ENCODE results near the gene ABCA13.
A peak's percentile ranks its signal among the peaks of the same experiment; 100 is the strongest.

The ABCA13 gene

DNA sequence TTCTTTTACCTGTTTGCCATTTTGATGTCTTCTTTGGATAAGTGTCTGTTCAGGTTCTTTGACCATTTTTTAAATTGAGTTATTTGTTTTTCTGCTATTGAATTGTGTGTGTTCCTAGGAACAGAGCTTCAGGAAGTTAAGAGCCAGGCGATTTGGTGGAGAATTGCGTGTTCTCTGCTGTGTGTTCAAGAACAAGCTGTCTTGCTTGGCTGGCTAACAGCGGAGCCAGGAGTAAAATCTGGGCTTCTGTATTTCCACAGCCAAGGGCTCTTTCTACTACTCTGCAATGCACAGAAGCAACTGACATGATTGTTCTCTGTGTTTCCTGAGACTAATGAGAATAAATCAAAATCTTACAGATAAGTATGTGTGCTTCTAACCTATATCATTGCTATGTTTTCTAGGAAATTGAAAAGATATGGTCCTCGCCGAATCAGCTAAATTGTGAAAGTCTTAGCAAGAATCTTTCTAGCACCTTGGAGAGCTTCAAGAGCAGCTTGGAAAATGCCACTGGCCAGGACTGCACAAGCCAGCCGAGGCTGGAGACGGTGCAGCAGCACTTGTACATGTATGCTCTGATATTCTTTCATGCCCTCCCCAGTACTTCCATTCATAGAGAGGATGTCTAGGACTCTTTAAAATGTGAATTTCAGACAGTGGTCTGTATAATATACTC, 124.2 kb downstream of the ABCA13 start:
- no peak overlapping the region for H3K4me3 ChIP-seq (ENCODE audit: low read length)

DNA sequence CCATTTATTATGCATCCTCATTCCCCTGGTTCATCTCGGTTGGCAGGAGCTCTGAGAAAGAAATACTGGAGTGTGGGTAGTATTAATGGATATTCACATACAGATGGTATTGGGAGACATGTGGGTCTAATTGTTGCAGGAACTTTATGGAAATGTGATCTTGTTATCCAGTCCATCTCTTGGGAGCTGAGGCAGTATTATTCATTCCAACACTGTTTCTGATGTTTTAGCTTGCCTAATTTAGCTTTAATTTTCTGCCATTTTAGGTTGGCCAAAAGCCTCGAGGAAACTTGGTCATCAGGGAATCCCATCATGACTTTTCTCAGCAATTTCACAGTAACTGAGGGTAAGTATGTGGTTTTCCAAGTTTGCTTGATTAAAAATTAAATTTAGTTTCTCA, 125.7 kb downstream of the ABCA13 start:
- H3K4me2 ChIP-seq (ENCODE audit: low read length), result no peak overlapping the region
- no peaks in the 10 kb centered on the region for H3K27me3 ChIP-seq (ENCODE audit: low read depth, low read length)
- no peaks in the 10 kb centered on the region for H3K36me3 ChIP-seq (replicated peaks; ENCODE audit: low read depth, low read length)
- no peak overlapping the region for H3K27ac ChIP-seq (ENCODE audit: low read length)
- TF ChIP-seq, protein P1, sequence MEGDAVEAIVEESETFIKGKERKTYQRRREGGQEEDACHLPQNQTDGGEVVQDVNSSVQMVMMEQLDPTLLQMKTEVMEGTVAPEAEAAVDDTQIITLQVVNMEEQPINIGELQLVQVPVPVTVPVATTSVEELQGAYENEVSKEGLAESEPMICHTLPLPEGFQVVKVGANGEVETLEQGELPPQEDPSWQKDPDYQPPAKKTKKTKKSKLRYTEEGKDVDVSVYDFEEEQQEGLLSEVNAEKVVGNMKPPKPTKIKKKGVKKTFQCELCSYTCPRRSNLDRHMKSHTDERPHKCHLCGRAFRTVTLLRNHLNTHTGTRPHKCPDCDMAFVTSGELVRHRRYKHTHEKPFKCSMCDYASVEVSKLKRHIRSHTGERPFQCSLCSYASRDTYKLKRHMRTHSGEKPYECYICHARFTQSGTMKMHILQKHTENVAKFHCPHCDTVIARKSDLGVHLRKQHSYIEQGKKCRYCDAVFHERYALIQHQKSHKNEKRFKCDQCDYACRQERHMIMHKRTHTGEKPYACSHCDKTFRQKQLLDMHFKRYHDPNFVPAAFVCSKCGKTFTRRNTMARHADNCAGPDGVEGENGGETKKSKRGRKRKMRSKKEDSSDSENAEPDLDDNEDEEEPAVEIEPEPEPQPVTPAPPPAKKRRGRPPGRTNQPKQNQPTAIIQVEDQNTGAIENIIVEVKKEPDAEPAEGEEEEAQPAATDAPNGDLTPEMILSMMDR (IDR thresholded peaks at IDR 0.05; ENCODE audit: low read depth, low read length), result no peak
- no peak for TF ChIP-seq EZH2phosphoT487 (IDR thresholded peaks at IDR 0.05; ENCODE audit: low read depth)
- no peaks in the 10 kb centered on the region for H4K20me1 ChIP-seq (ENCODE audit: insufficient read depth, low read length)
- H2AFZ ChIP-seq (ENCODE audit: low read depth, low read length), result no peak overlapping the region
- no peak overlapping the region for H3K4me3 ChIP-seq (ENCODE audit: low read length)
- peaks cover 9% of the 10 kb centered on the region for H3K4me1 ChIP-seq (ENCODE audit: low read length)
- H3K9me3 ChIP-seq (ENCODE audit: insufficient read depth, low read length), result no peaks in the 10 kb centered on the region
- H3K79me2 ChIP-seq (ENCODE audit: low read length), result no peaks in the 10 kb centered on the region
- no peak overlapping the region for H3K9ac ChIP-seq (ENCODE audit: low read length)

More for the DNA sequence above, 124.2 kb downstream of the ABCA13 start:
- H3K27me3 ChIP-seq (ENCODE audit: low read depth, low read length), result no peaks in the 10 kb centered on the region
- no peaks in the 10 kb centered on the region for H3K9me3 ChIP-seq (ENCODE audit: insufficient read depth, low read length)
- H3K4me1 ChIP-seq (ENCODE audit: low read length), result peaks cover 9% of the 10 kb centered on the region
- H2AFZ ChIP-seq (ENCODE audit: low read depth, low read length), result no peak overlapping the region
- no peak overlapping the region for H3K9ac ChIP-seq (ENCODE audit: low read length)
- no peak overlapping the region for H3K4me2 ChIP-seq (ENCODE audit: low read length)
- H3K27ac ChIP-seq (ENCODE audit: low read length), result no peak overlapping the region
- TF ChIP-seq, protein P1 (IDR thresholded peaks at IDR 0.05; ENCODE audit: low read depth, low read length), result no peak
- no peak for TF ChIP-seq EZH2phosphoT487 (IDR thresholded peaks at IDR 0.05; ENCODE audit: low read depth)
- H3K36me3 ChIP-seq (replicated peaks; ENCODE audit: low read depth, low read length), result no peaks in the 10 kb centered on the region
- no peaks in the 10 kb centered on the region for H3K79me2 ChIP-seq (ENCODE audit: low read length)
- no peaks in the 10 kb centered on the region for H4K20me1 ChIP-seq (ENCODE audit: insufficient read depth, low read length)

DNA sequence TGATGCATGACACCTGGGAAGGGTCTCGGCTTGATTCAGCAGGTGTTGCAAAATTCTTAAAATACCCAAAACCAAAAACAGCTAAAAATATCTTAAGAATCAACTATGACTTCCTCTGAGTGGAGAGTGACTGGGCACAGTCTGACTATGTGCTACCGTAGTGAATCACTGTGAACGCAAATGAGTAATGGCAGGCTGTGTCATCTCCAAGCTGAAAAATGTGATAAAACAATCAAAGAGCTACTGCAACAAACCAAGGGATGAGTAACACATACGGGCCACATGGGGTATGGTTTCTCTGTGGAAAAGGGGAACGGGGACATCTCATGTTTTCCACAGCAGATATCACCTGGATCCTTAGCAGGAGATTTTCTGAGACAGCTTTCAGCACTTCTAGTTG, 127.5 kb downstream of the ABCA13 start:
- H3K79me2 ChIP-seq (ENCODE audit: low read length), result no peaks in the 10 kb centered on the region
- H3K4me1 ChIP-seq (ENCODE audit: low read length), result peaks cover 9% of the 10 kb centered on the region
- H3K9ac ChIP-seq (ENCODE audit: low read length), result no peak overlapping the region
- no peak overlapping the region for H3K4me3 ChIP-seq (ENCODE audit: low read length)
- TF ChIP-seq, protein P1 (IDR thresholded peaks at IDR 0.05; ENCODE audit: low read depth, low read length), result no peak
- no peak for TF ChIP-seq EZH2phosphoT487 (IDR thresholded peaks at IDR 0.05; ENCODE audit: low read depth)
- no peak overlapping the region for H3K27ac ChIP-seq (ENCODE audit: low read length)
- H2AFZ ChIP-seq (ENCODE audit: low read depth, low read length), result no peak overlapping the region
- no peaks in the 10 kb centered on the region for H3K27me3 ChIP-seq (ENCODE audit: low read depth, low read length)
- H3K4me2 ChIP-seq (ENCODE audit: low read length), result peak overlapping the region; percentile 27; the same call in 1 of the 2 replicates
- H4K20me1 ChIP-seq (ENCODE audit: insufficient read depth, low read length), result no peaks in the 10 kb centered on the region
- no peaks in the 10 kb centered on the region for H3K36me3 ChIP-seq (replicated peaks; ENCODE audit: low read depth, low read length)
- no peaks in the 10 kb centered on the region for H3K9me3 ChIP-seq (ENCODE audit: insufficient read depth, low read length)

DNA sequence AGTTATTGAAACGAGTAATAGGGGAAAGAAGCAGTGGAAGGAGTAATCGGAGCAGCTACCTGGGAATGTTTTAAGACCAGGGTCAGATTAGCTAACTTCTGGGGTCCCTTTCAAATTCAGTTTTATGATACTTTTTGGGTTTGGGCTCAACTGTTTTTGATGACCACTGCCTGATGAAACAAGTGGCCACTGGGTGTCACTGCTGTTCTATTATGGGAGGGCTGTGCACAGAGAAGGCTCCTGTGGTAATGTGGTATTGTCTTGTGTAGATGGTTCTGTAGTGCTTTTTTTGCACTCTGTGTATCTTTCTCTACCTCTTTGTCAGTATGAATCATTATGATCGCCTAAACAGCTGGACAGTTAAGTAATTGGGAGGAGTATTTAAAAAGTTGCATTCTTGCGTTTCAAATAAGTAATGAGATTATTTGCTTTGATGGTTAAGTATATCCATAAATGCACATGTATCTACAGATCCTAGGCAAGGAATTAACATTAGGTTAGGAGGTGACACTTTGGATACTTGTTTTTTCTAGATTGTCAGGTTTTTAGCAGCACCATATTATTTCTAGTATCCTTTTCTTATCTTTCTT, 128.4 kb downstream of the ABCA13 start:
- Histone ChIP-seq H3K36me3 (replicated peaks; ENCODE audit: low read depth, low read length) (no peaks in the 10 kb centered on the region), H2AFZ (ENCODE audit: low read depth, low read length) (no peak overlapping the region), H3K9me3 (ENCODE audit: insufficient read depth, low read length) (no peaks in the 10 kb centered on the region), H3K4me3 (ENCODE audit: low read length) (no peak overlapping the region), H4K20me1 (ENCODE audit: insufficient read depth, low read length) (no peaks in the 10 kb centered on the region), H3K79me2 (ENCODE audit: low read length) (no peaks in the 10 kb centered on the region), H3K9ac (ENCODE audit: low read length) (no peak overlapping the region), H3K4me1 (ENCODE audit: low read length) (peaks cover 9% of the 10 kb centered on the region), H3K27me3 (ENCODE audit: low read depth, low read length) (no peaks in the 10 kb centered on the region), H3K27ac (ENCODE audit: low read length) (no peak overlapping the region), H3K4me2 (ENCODE audit: low read length) (peak overlapping the region; percentile 27; the same call in 1 of the 2 replicates)
- TF ChIP-seq, protein P1 (IDR thresholded peaks at IDR 0.05; ENCODE audit: low read depth, low read length), result peak; percentile 79
- no peak for TF ChIP-seq EZH2phosphoT487 (IDR thresholded peaks at IDR 0.05; ENCODE audit: low read depth)

Data from OCI-LY3 (cell line).